Ovary (tissue), 3 donors: Measurements from ENCODE around the gene CAPN3.

Experiments used
- EP300 ChIP-seq: sonication (generic); formaldehyde crosslinking; IDR thresholded peaks from one replicate; pipeline ENCODE4 v1.6.1; 2017; ENCODE audit warnings: antibody characterized with exemption
- POLR2A ChIP-seq: fragments of 450-650 bp; IDR thresholded peaks from one replicate; pipeline ENCODE4 v1.6.1; 2017; ENCODE audit warnings: antibody characterized with exemption, mild to moderate bottlenecking, moderate library complexity
- TF ChIP-seq, protein P1 (sequence below), 3 donors: fragments of 450-650 bp in 2 of 3; fragments of 200-600 bp in 1 of 3; IDR thresholded peaks; one replicate each; pipeline versions ENCODE4 v1.5.1 to v1.8.0; 2016 to 2022; ENCODE audit warnings: antibody characterized with exemption in 3 of 3, mild to moderate bottlenecking in 1 of 3
- donor health status: DM: no; HTN: no; CAD: no.

DNA sequence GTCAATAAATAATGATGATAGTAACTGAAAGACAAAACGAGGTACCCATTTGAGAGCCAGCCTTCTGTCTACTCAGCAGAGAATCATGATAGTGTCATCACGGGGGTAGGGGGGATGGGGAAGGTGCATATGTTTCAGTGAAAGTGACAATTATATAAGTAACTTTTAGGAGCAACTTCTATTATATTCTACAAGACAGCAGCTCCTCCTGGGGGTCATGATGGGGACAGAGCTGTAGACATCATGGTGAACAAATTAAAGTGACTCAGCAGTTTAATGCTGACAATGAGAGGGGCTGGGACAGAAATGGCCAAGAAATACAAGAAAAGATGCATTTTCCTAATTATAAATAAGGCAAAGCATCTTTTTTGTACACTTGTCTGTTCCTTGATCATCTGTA, 11.8 kb downstream of the CAPN3 start:
- TF ChIP-seq, protein P1, sequence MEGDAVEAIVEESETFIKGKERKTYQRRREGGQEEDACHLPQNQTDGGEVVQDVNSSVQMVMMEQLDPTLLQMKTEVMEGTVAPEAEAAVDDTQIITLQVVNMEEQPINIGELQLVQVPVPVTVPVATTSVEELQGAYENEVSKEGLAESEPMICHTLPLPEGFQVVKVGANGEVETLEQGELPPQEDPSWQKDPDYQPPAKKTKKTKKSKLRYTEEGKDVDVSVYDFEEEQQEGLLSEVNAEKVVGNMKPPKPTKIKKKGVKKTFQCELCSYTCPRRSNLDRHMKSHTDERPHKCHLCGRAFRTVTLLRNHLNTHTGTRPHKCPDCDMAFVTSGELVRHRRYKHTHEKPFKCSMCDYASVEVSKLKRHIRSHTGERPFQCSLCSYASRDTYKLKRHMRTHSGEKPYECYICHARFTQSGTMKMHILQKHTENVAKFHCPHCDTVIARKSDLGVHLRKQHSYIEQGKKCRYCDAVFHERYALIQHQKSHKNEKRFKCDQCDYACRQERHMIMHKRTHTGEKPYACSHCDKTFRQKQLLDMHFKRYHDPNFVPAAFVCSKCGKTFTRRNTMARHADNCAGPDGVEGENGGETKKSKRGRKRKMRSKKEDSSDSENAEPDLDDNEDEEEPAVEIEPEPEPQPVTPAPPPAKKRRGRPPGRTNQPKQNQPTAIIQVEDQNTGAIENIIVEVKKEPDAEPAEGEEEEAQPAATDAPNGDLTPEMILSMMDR (IDR thresholded peaks at IDR 0.05): no peak
- TF ChIP-seq POLR2A (no peak), EP300 (no peak)
